ENCODE data around the gene RAB13. TPM values are rescaled to one million over a fixed set of nuclear protein-coding genes. Genes with fewer than 3 reads are reported as not detected.

RAB13 gene
- total RNA-seq, 1 experiment from 2014 or later = 122 TPM

- no peak overlapping the region for H2BK120ac ChIP-seq (ENCODE audit: low read depth, low read length, poor library complexity, severe bottlenecking)
- peaks cover 9% of the 10 kb centered on the region for H3K23me2 ChIP-seq (ENCODE audit: insufficient read length, low read depth, low read length, poor library complexity, severe bottlenecking)
- Mint-ChIP-seq H3K27me3 (ENCODE audit: low read depth) (no peaks in the 10 kb centered on the region), H3K36me3 (ENCODE audit: insufficient read depth in 1 of 3, low read depth in 3 of 3) (peaks cover 29 to 74% (median 59%) of the 10 kb centered on the region in 3 experiments), H3K4me3 (peak overlapping the region; percentile 95 to 99), H3K4me1 (peaks cover 19 to 29% of the 10 kb centered on the region in 2 experiments), H3K27ac (peak overlapping the region in 1 of 3 experiments; percentile 98; a peak in 3 of 7 replicates), H3K9me3 (no peaks in the 10 kb centered on the region)
- no peak overlapping the region for H3K23ac ChIP-seq (ENCODE audit: insufficient read length, low read depth, low read length)
- H4K5ac ChIP-seq (ENCODE audit: insufficient read length, low read depth, low read length) = no peak overlapping the region
- no peaks in the 10 kb centered on the region for H3K27me3 ChIP-seq (ENCODE audit: insufficient read depth, low read length)
- no peaks in the 10 kb centered on the region for H3K79me1 ChIP-seq (ENCODE audit: insufficient read depth, low read depth, low read length, poor library complexity, severe bottlenecking)
- no peaks in the 10 kb centered on the region for H3K4me1 ChIP-seq (ENCODE audit: insufficient read depth, low read length)
- H3T11ph ChIP-seq (ENCODE audit: low read length) = no peak overlapping the region
- H3K27ac ChIP-seq (ENCODE audit: insufficient read length, low read depth, low read length) = no peak overlapping the region
- no peak overlapping the region for H2BK12ac ChIP-seq (ENCODE audit: insufficient read length, low read depth, low read length)
- no peaks in the 10 kb centered on the region for H3K9me3 ChIP-seq (ENCODE audit: control insufficient read depth, low read depth, low read length)
- no peak overlapping the region for H3K18ac ChIP-seq (ENCODE audit: insufficient read length, low read depth, low read length)
- H2BK5ac ChIP-seq (ENCODE audit: insufficient read length, low read length) = no peak overlapping the region
- H4K20me1 ChIP-seq (ENCODE audit: control insufficient read depth, insufficient read depth, insufficient read length) = no peaks in the 10 kb centered on the region
- no peak overlapping the region for H4K8ac ChIP-seq (replicated peaks; ENCODE audit: insufficient read length, low read depth, low read length)
- no peak overlapping the region for H2AFZ ChIP-seq (ENCODE audit: low read length)
- no peak overlapping the region for H2AK5ac ChIP-seq (ENCODE audit: insufficient read length, low read length)
- no peaks in the 10 kb centered on the region for H3K79me2 ChIP-seq (ENCODE audit: insufficient read depth, low read length)
- no peak overlapping the region for H3K56ac ChIP-seq (ENCODE audit: insufficient read length, low read depth, low read length)
- H2BK20ac ChIP-seq (ENCODE audit: low read depth, low read length, poor library complexity, severe bottlenecking) = no peak overlapping the region
- TF ChIP-seq, protein P1, sequence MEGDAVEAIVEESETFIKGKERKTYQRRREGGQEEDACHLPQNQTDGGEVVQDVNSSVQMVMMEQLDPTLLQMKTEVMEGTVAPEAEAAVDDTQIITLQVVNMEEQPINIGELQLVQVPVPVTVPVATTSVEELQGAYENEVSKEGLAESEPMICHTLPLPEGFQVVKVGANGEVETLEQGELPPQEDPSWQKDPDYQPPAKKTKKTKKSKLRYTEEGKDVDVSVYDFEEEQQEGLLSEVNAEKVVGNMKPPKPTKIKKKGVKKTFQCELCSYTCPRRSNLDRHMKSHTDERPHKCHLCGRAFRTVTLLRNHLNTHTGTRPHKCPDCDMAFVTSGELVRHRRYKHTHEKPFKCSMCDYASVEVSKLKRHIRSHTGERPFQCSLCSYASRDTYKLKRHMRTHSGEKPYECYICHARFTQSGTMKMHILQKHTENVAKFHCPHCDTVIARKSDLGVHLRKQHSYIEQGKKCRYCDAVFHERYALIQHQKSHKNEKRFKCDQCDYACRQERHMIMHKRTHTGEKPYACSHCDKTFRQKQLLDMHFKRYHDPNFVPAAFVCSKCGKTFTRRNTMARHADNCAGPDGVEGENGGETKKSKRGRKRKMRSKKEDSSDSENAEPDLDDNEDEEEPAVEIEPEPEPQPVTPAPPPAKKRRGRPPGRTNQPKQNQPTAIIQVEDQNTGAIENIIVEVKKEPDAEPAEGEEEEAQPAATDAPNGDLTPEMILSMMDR (conservative IDR thresholded peaks at IDR 0.05) = no peak
- no peak overlapping the region for H4K91ac ChIP-seq (ENCODE audit: insufficient read length, low read depth, low read length)
- no peak overlapping the region for H3K4ac ChIP-seq (ENCODE audit: low read depth, low read length)
- no peak overlapping the region for H2BK15ac ChIP-seq (ENCODE audit: low read depth, low read length)
- H3K4me2 ChIP-seq (ENCODE audit: insufficient read depth, insufficient read length, low read length) = peak overlapping the region; percentile 94
- no peak overlapping the region for H3K14ac ChIP-seq (ENCODE audit: insufficient read depth, low read length)
- no CpG with 5 or more reads among the region's 9 CpGs for WGBS (ENCODE audit: extremely low coverage, insufficient read length, low lambda C conversion rate)
- no peak for DNase-seq
- H3K9ac ChIP-seq (ENCODE audit: extremely low read depth, insufficient read length, low read length) = peak overlapping the region; percentile 82
Observed at GRCh38 chr1:153978274-153978909, 7.7 kb downstream of the RAB13 start.

Measured in H9 (cell line).